ENCODE measurements around the gene FKBP10. TPM values are rescaled to one million over a fixed set of nuclear protein-coding genes. Genes with fewer than 3 reads are reported as not detected.

Gene FKBP10
- total and polyA plus RNA-seq, 4 donors: 0.71 to 17.6 (median 5.6) TPM

DNA sequence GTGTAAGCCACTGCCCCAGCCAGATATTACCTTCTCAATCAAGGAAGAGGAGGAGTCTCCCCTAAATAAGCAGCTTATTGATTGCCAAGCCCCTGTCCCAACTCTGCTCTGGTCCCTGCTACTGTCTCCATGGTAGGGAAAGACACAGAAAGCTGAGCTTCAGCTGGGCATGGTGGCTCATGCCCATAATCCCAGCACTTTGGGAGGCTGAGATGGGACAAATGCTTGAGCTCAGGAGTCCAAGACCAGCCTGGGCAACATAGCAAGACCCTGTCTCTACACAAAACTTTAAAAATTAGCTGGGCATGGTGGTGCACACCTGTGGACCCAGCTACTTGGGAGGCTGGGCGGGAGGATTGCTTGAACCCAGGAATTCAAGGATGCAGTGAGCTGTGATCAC lies 32.9 kb upstream of the FKBP10 start:
- H3K27ac ChIP-seq (ENCODE audit: low read depth in 1 of 2, low read length in 2 of 2): peak overlapping the region in 1 of 2 donors; percentile 42
- 93% methylated on average over 1 of the region's 1 CpG for whole genome bisulfite sequencing
- peaks cover 15 to 55% (median 41%) of the 10 kb centered on the region in 4 donors for H3K4me1 ChIP-seq (ENCODE audit: control insufficient read depth in 4 of 4, insufficient read depth in 4 of 4, low read length in 3 of 4)
- DNase-seq (ENCODE audit: low spot score): no peak
- TF ChIP-seq HNF4G (IDR thresholded peaks at IDR 0.05) (no peak), JUND (IDR thresholded peaks at IDR 0.05) (no peak), ATF3 (IDR thresholded peaks at IDR 0.05) (no peak), SP1 (IDR thresholded peaks at IDR 0.05) (no peak), HNF4A (conservative IDR thresholded peaks at IDR 0.05) (no peak), FOXA1 (IDR thresholded peaks at IDR 0.05) (no peak), ZBTB33 (IDR thresholded peaks at IDR 0.05) (no peak), GABPA (IDR thresholded peaks at IDR 0.05 in 1 of 2, conservative IDR thresholded peaks at IDR 0.05 in 1 of 2) (no peak)
- TF ChIP-seq, protein P1, sequence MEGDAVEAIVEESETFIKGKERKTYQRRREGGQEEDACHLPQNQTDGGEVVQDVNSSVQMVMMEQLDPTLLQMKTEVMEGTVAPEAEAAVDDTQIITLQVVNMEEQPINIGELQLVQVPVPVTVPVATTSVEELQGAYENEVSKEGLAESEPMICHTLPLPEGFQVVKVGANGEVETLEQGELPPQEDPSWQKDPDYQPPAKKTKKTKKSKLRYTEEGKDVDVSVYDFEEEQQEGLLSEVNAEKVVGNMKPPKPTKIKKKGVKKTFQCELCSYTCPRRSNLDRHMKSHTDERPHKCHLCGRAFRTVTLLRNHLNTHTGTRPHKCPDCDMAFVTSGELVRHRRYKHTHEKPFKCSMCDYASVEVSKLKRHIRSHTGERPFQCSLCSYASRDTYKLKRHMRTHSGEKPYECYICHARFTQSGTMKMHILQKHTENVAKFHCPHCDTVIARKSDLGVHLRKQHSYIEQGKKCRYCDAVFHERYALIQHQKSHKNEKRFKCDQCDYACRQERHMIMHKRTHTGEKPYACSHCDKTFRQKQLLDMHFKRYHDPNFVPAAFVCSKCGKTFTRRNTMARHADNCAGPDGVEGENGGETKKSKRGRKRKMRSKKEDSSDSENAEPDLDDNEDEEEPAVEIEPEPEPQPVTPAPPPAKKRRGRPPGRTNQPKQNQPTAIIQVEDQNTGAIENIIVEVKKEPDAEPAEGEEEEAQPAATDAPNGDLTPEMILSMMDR (IDR thresholded peaks at IDR 0.05; ENCODE audit: low read depth, low read length, missing input control): no peak
- H3K4me3 ChIP-seq (ENCODE audit: low read depth in 1 of 3, low read length in 3 of 3): no peak overlapping the region
- no peaks in the 10 kb centered on the region for H3K27me3 ChIP-seq (ENCODE audit: control insufficient read depth in 4 of 4, insufficient read depth in 4 of 4, low read length in 3 of 4)
- no peak overlapping the region for H3K9ac ChIP-seq (ENCODE audit: low read depth in 1 of 2, low read length in 2 of 2)
- no peaks in the 10 kb centered on the region for H3K9me3 ChIP-seq (ENCODE audit: control insufficient read depth in 4 of 4, low read length in 3 of 4)
- no peaks in the 10 kb centered on the region for H3K36me3 ChIP-seq (ENCODE audit: control insufficient read depth in 4 of 4, insufficient read depth in 3 of 4, low read depth in 1 of 4, low read length in 3 of 4)

GRCh38 chr17:41781404-41782110 lies 31.2 kb upstream of the FKBP10 start:
- TF ChIP-seq FOXA1 (IDR thresholded peaks at IDR 0.05): no peak
- TF ChIP-seq HNF4G (IDR thresholded peaks at IDR 0.05): no peak
- no peak for TF ChIP-seq RAD21 (IDR thresholded peaks at IDR 0.05)
- peak; percentile 51 for TF ChIP-seq NR2F2 (IDR thresholded peaks at IDR 0.05)
- TF ChIP-seq RXRA (IDR thresholded peaks at IDR 0.05): no peak
- TF ChIP-seq ATF3 (IDR thresholded peaks at IDR 0.05): no peak
- no peak for TF ChIP-seq SP1 (IDR thresholded peaks at IDR 0.05)
- TF ChIP-seq YY1 (IDR thresholded peaks at IDR 0.05): no peak
- H3K4me1 ChIP-seq (ENCODE audit: control insufficient read depth in 4 of 4, insufficient read depth in 4 of 4, low read length in 3 of 4): peaks cover 19 to 49% (median 38%) of the 10 kb centered on the region in 4 donors
- no peak for DNase-seq (ENCODE audit: low spot score)
- H3K9ac ChIP-seq (ENCODE audit: low read depth in 1 of 2, low read length in 2 of 2): no peak overlapping the region
- H3K36me3 ChIP-seq (ENCODE audit: control insufficient read depth in 4 of 4, insufficient read depth in 3 of 4, low read depth in 1 of 4, low read length in 3 of 4): no peaks in the 10 kb centered on the region
- H3K27me3 ChIP-seq (ENCODE audit: control insufficient read depth in 4 of 4, insufficient read depth in 4 of 4, low read length in 3 of 4): no peaks in the 10 kb centered on the region
- H3K4me3 ChIP-seq (ENCODE audit: low read depth in 1 of 3, low read length in 3 of 3): no peak overlapping the region
- 83% methylated on average over 13 of the region's 13 CpGs for WGBS
- H3K9me3 ChIP-seq (ENCODE audit: control insufficient read depth in 4 of 4, low read length in 3 of 4): no peaks in the 10 kb centered on the region
- peak overlapping the region in 1 of 2 donors; percentile 38 for H3K27ac ChIP-seq (ENCODE audit: low read depth in 1 of 2, low read length in 2 of 2)

- 50% methylated on average over 4 of the region's 4 CpGs for WGBS
- no peak overlapping the region for H3K9ac ChIP-seq (ENCODE audit: low read depth in 1 of 2, low read length in 2 of 2)
- H3K9me3 ChIP-seq (ENCODE audit: control insufficient read depth in 4 of 4, low read length in 3 of 4): no peaks in the 10 kb centered on the region
- TF ChIP-seq NR2F2 (IDR thresholded peaks at IDR 0.05): no peak
- TF ChIP-seq, protein P1 (IDR thresholded peaks at IDR 0.05; ENCODE audit: low read depth, low read length, missing input control): no peak
- no peak for TF ChIP-seq JUND (IDR thresholded peaks at IDR 0.05)
- no peak for TF ChIP-seq EGR1 (IDR thresholded peaks at IDR 0.05; ENCODE audit: low read depth in 2 of 2)
- H3K27me3 ChIP-seq (ENCODE audit: control insufficient read depth in 4 of 4, insufficient read depth in 4 of 4, low read length in 3 of 4): no peaks in the 10 kb centered on the region
- H3K4me3 ChIP-seq (ENCODE audit: low read depth in 1 of 3, low read length in 3 of 3): no peak overlapping the region
- H3K4me1 ChIP-seq (ENCODE audit: control insufficient read depth in 4 of 4, insufficient read depth in 4 of 4, low read length in 3 of 4): peaks cover 15 to 43% (median 33%) of the 10 kb centered on the region in 4 donors
- H3K36me3 ChIP-seq (ENCODE audit: control insufficient read depth in 4 of 4, insufficient read depth in 3 of 4, low read depth in 1 of 4, low read length in 3 of 4): no peaks in the 10 kb centered on the region
- H3K27ac ChIP-seq (ENCODE audit: low read depth in 1 of 2, low read length in 2 of 2): peak overlapping the region; percentile 38 to 48
- DNase-seq (ENCODE audit: low spot score): no peak
Observed at GRCh38 chr17:41782142-41782541, 30.7 kb upstream of the FKBP10 start.
